HG03457 (cell line): Measurements from ENCODE around the gene SFR1.
"Not testable (repeated sequence)": the region's sequence is repeated elsewhere in the genome, so short reads cannot be mapped to it uniquely, and the experiment has no call there.

Experiments
- ATAC-seq: cut with Tn5 transposase; IDR thresholded peaks from one replicate; pipeline ENCODE4 v1.9.1; 2021; ENCODE audit warnings: moderate number of reproducible peaks; ENCODE audit not compliant: unreplicated experiment

The SFR1 gene

GRCh38 chr10:104170610-104171254 lies 48.8 kb downstream of the SFR1 start:
- ATAC-seq, result no peak

- not testable (repeated sequence) for ATAC-seq
Measured at GRCh38 chr10:104174136-104174535, 52.2 kb downstream of the SFR1 start.
